Liver (tissue), 3 donors: ENCODE measurements around the gene JMY.

Experiments used
- EGR1 ChIP-seq, 2 donors: IDR thresholded peaks; 2 replicates each; pipeline ENCODE4 v1.6.1; 2016 to 2018; ENCODE audit warnings: antibody characterized with exemption in 2 of 2, low read depth in 2 of 2
- FOXA2 ChIP-seq: IDR thresholded peaks from 2 replicates; pipeline ENCODE4 v1.6.1; 2016; ENCODE audit warnings: antibody characterized with exemption
- HNF4G ChIP-seq: IDR thresholded peaks from 2 replicates; pipeline ENCODE4 v1.6.1; 2016; ENCODE audit warnings: antibody characterized with exemption
- JUND ChIP-seq, 2 donors: IDR thresholded peaks; 2 replicates each; pipeline ENCODE4 v1.6.1; 2016; ENCODE audit warnings: antibody characterized with exemption in 2 of 2
- RAD21 ChIP-seq, 2 donors: IDR thresholded peaks; 2 replicates each; pipeline ENCODE4 v1.6.1; 2016; ENCODE audit warnings: antibody characterized with exemption in 2 of 2, mild to moderate bottlenecking in 2 of 2
- SP1 ChIP-seq: IDR thresholded peaks from 2 replicates; pipeline ENCODE4 v1.6.1; 2018; ENCODE audit warnings: antibody characterized with exemption, mild to moderate bottlenecking
- TAF1 ChIP-seq: conservative IDR thresholded peaks from 2 replicates; pipeline ENCODE4 v1.6.1; 2016; ENCODE audit warnings: antibody characterized with exemption, mild to moderate bottlenecking
- YY1 ChIP-seq: IDR thresholded peaks from 2 replicates; pipeline ENCODE4 v1.6.1; 2016; ENCODE audit warnings: antibody characterized with exemption, mild to moderate bottlenecking
- TF ChIP-seq, protein P1 (sequence below): fragments of 150-350 bp; IDR thresholded peaks from 2 replicates; pipeline ENCODE4 v1.5.1; 2017; ENCODE audit warnings: improper control_type of control experiment, low read depth, low read length; ENCODE audit not compliant: missing input control
- TF ChIP-seq, protein P2 (sequence below): IDR thresholded peaks from 2 replicates; pipeline ENCODE4 v1.6.1; 2016; ENCODE audit warnings: antibody characterized with exemption, mild to moderate bottlenecking
- TF ChIP-seq, protein P3 (sequence below): IDR thresholded peaks from 2 replicates; pipeline ENCODE4 v1.6.1; 2016; ENCODE audit warnings: antibody characterized with exemption
- TF ChIP-seq, protein P4 (sequence below): IDR thresholded peaks from 2 replicates; pipeline ENCODE4 v1.6.1; 2016; ENCODE audit warnings: antibody characterized with exemption
- donor health status: healthy.
- donor health status: healthy.

DNA sequence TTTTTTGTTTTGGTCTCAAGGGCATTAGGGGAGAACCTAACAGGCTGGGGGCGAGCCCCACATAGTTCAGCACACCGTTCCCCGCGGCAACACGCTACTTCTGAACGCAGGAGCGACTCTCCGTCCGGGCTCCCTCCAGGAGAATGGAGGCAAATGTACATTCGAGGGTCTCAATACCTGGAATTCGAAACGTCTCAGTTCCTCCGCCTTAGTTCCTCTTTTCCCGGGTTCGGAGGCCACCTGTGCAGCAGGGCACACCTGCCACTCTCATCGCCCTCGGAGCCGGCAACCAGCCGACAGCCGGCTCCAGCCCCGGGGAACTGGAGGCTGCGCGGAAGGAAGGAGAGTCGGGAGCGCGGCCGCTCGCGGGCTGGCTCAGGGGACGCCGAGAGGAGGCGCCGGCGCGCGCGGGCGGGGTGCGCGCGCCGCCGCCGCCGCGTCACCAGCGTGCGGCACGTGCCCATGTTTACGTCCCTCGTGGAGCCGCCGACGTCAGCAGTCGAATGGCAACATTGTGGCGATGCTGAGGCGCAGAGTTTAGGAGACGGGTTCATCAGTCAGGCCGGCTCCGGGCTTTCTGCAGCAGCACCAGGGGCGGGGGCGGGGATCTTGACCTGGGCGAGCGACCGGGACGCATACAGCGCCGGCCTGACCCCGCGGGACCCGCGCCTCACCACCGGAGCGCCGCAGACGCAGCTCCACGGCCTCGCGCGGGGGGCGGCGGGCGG, at the start of gene JMY:
- TF ChIP-seq YY1 (peak; percentile 70), SP1 (peak; percentile 2), HNF4G (no peak), JUND (IDR thresholded peaks at IDR 0.05) (no peak), TAF1 (peak; percentile 65), RAD21 (IDR thresholded peaks at IDR 0.05) (no peak), EGR1 (IDR thresholded peaks at IDR 0.05; ENCODE audit: low read depth in 2 of 2) (no peak), FOXA2 (no peak)
- TF ChIP-seq, protein P1, sequence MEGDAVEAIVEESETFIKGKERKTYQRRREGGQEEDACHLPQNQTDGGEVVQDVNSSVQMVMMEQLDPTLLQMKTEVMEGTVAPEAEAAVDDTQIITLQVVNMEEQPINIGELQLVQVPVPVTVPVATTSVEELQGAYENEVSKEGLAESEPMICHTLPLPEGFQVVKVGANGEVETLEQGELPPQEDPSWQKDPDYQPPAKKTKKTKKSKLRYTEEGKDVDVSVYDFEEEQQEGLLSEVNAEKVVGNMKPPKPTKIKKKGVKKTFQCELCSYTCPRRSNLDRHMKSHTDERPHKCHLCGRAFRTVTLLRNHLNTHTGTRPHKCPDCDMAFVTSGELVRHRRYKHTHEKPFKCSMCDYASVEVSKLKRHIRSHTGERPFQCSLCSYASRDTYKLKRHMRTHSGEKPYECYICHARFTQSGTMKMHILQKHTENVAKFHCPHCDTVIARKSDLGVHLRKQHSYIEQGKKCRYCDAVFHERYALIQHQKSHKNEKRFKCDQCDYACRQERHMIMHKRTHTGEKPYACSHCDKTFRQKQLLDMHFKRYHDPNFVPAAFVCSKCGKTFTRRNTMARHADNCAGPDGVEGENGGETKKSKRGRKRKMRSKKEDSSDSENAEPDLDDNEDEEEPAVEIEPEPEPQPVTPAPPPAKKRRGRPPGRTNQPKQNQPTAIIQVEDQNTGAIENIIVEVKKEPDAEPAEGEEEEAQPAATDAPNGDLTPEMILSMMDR: no peak
- TF ChIP-seq, protein P2, sequence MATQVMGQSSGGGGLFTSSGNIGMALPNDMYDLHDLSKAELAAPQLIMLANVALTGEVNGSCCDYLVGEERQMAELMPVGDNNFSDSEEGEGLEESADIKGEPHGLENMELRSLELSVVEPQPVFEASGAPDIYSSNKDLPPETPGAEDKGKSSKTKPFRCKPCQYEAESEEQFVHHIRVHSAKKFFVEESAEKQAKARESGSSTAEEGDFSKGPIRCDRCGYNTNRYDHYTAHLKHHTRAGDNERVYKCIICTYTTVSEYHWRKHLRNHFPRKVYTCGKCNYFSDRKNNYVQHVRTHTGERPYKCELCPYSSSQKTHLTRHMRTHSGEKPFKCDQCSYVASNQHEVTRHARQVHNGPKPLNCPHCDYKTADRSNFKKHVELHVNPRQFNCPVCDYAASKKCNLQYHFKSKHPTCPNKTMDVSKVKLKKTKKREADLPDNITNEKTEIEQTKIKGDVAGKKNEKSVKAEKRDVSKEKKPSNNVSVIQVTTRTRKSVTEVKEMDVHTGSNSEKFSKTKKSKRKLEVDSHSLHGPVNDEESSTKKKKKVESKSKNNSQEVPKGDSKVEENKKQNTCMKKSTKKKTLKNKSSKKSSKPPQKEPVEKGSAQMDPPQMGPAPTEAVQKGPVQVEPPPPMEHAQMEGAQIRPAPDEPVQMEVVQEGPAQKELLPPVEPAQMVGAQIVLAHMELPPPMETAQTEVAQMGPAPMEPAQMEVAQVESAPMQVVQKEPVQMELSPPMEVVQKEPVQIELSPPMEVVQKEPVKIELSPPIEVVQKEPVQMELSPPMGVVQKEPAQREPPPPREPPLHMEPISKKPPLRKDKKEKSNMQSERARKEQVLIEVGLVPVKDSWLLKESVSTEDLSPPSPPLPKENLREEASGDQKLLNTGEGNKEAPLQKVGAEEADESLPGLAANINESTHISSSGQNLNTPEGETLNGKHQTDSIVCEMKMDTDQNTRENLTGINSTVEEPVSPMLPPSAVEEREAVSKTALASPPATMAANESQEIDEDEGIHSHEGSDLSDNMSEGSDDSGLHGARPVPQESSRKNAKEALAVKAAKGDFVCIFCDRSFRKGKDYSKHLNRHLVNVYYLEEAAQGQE: peak; percentile 54
- TF ChIP-seq, protein P3, sequence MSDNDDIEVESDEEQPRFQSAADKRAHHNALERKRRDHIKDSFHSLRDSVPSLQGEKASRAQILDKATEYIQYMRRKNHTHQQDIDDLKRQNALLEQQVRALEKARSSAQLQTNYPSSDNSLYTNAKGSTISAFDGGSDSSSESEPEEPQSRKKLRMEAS: peak; percentile 23
- TF ChIP-seq, protein P4, sequence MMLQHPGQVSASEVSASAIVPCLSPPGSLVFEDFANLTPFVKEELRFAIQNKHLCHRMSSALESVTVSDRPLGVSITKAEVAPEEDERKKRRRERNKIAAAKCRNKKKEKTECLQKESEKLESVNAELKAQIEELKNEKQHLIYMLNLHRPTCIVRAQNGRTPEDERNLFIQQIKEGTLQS: peak; percentile 9
